OCI-LY7 (cell line): ENCODE data around the gene FRAS1. TPM values are rescaled to one million over a fixed set of nuclear protein-coding genes. Genes with fewer than 3 reads are reported as not detected.

Experiments used
- BruUV-seq: library from RNA; stranded (reverse); fragments of 400-500 nt; replicated peaks from 2 replicates; lab custom pipeline; 2021; lab: Mats Ljungman, UMichigan
- CTCF ChIA-PET: fragments of 300-600 bp; sonication (Branson Sonifier 250); formaldehyde crosslinking; loops from one replicate; lab custom pipeline; 2022; ENCODE audit warnings: antibody characterized with exemption; ENCODE audit not compliant: unreplicated experiment; lab: Charles Lee
- POLR2A ChIA-PET: fragments of 300-600 bp; sonication (Branson Sonifier 250); formaldehyde crosslinking; loops from one replicate; lab custom pipeline; 2022; ENCODE audit warnings: antibody characterized with exemption; lab: Charles Lee
- DNase-seq: peaks from one replicate; pipeline ENCODE4 v3.0.0-alpha.2; 2015; ENCODE audit warnings: low spot score
- H2AFZ ChIP-seq: fragments of 200-600 bp; sonication (generic), shearing (Covaris generic); 2 replicates; pipeline ENCODE4 v1.6.1; 2014; ENCODE audit warnings: mild to moderate bottlenecking, antibody characterized with exemption, low read length, moderate library complexity
- H3K27ac ChIP-seq: fragments of 200-600 bp; sonication (generic); 2 replicates; pipeline ENCODE4 v1.5.1; 2014; ENCODE audit warnings: mixed run types, low read depth, mild to moderate bottlenecking, moderate library complexity, low read length, inconsistent platforms; ENCODE audit not compliant: poor library complexity, severe bottlenecking
- H3K36me3 ChIP-seq: fragments of 200-600 bp; sonication (generic); 2 replicates; pipeline ENCODE4 v1.6.1; 2014; ENCODE audit warnings: mild to moderate bottlenecking, antibody characterized with exemption, low read length, moderate library complexity, mixed read lengths; ENCODE audit not compliant: insufficient read depth
- H3K4me1 ChIP-seq: fragments of 200-600 bp; sonication (generic); 2 replicates; pipeline ENCODE4 v1.5.1; 2014; ENCODE audit warnings: mild to moderate bottlenecking, low read length; ENCODE audit not compliant: insufficient read depth, poor library complexity, severe bottlenecking
- H3K4me2 ChIP-seq: fragments of 200-600 bp; sonication (generic); 2 replicates; pipeline ENCODE4 v1.6.1; 2014; ENCODE audit warnings: mild to moderate bottlenecking, low read length
- H3K4me3 ChIP-seq: fragments of 200-600 bp; sonication (generic); 2 replicates; pipeline ENCODE4 v1.5.1; 2014; ENCODE audit warnings: mild to moderate bottlenecking, low read depth, low read length; ENCODE audit not compliant: poor library complexity, severe bottlenecking
- H3K79me2 ChIP-seq: fragments of 200-600 bp; sonication (generic); 2 replicates; pipeline ENCODE4 v1.6.1; 2016; ENCODE audit warnings: low read depth, mild to moderate bottlenecking, low read length, moderate library complexity, mixed read lengths; ENCODE audit not compliant: insufficient read depth
- H3K9me2 ChIP-seq: fragments of 200-600 bp; sonication (generic); 2 replicates; pipeline ENCODE4 v1.6.1; 2016; ENCODE audit warnings: mild to moderate bottlenecking, low read length, mixed read lengths; ENCODE audit not compliant: insufficient read depth
- H3K9me3 ChIP-seq: fragments of 200-600 bp; sonication (generic); 2 replicates; pipeline ENCODE4 v1.6.1; 2014; ENCODE audit warnings: mild to moderate bottlenecking, mixed run types, low read length, mixed read lengths
- H4K20me1 ChIP-seq: fragments of 200-600 bp; sonication (generic); 2 replicates; pipeline ENCODE4 v1.6.1; 2014; ENCODE audit warnings: mild to moderate bottlenecking, antibody characterized with exemption, low read length, moderate library complexity, mixed read lengths; ENCODE audit not compliant: insufficient read depth
- CTCF ChIP-seq: fragments of 200-600 bp; sonication (generic); conservative IDR thresholded peaks from 2 replicates; pipeline ENCODE4 v1.5.1; 2014; ENCODE audit warnings: mild to moderate bottlenecking, antibody characterized with exemption, low read length, moderate library complexity, mixed read lengths
- EZH2phosphoT487 ChIP-seq: fragments of 200-600 bp; sonication (generic); IDR thresholded peaks from 2 replicates; pipeline ENCODE4 v1.6.1; 2018; ENCODE audit warnings: low read depth, borderline replicate concordance, mild to moderate bottlenecking, mixed run types, antibody characterized with exemption, low read length, moderate library complexity, mixed read lengths
- intact Hi-C: fragments of 100-400 bp; cut with micrococcal nuclease; formaldehyde crosslinking; loops from one replicate; pipeline ENCODE4 v1.10.0; 2022; ENCODE audit not compliant: unreplicated experiment
- total RNA-seq, 2 experiments: library from RNA; depleted of rRNA in 1 of 2; stranded (reverse); fragments of >200 nt in 1 of 2; shearing (Covaris generic) in 1 of 2; gene quantifications; 2 replicates each; pipeline ENCODE4 v1.2.3, GENCODE V29; 2014 to 2022

The FRAS1 gene
- total RNA-seq, 2 experiments from 2014 or later, result 0.19 to 0.30 TPM

- no peak overlapping the region for H3K4me3 ChIP-seq
- H3K27ac ChIP-seq, result no peak overlapping the region
- intact Hi-C loops, result no loop called here
- H3K9me3 ChIP-seq, result no peaks in the 10 kb centered on the region
- H3K36me3 ChIP-seq, result no peaks in the 10 kb centered on the region
- ChIA-PET POLR2A (interaction anchor here (0.6 kb wide), 2 partner anchors 160 to 1286 kb away, joined by 3 to 8 read pairs; no protein-coding TSS in a partner anchor), CTCF (interaction anchor here (0.6 kb wide), 1 partner anchor 137 kb away, joined by 3 read pairs; no protein-coding TSS in a partner anchor)
- no peak overlapping the region for H2AFZ ChIP-seq
- H3K4me1 ChIP-seq, result no peaks in the 10 kb centered on the region
- H4K20me1 ChIP-seq, result no peaks in the 10 kb centered on the region
- BruUV-seq, result no TSS peak
- H3K9me2 ChIP-seq, result no peaks in the 10 kb centered on the region
- no peak for DNase-seq
- no peaks in the 10 kb centered on the region for H3K79me2 ChIP-seq
- no peak overlapping the region for H3K4me2 ChIP-seq
- TF ChIP-seq CTCF, result no peak
- TF ChIP-seq EZH2phosphoT487, result no peak
Measured at GRCh38 chr4:78336093-78336943, 279.2 kb downstream of the FRAS1 start.

- Histone ChIP-seq H3K79me2 (no peaks in the 10 kb centered on the region), H2AFZ (no peak overlapping the region), H3K4me3 (no peak overlapping the region), H3K4me2 (no peak overlapping the region), H3K4me1 (no peaks in the 10 kb centered on the region), H4K20me1 (no peaks in the 10 kb centered on the region), H3K9me2 (no peaks in the 10 kb centered on the region), H3K36me3 (no peaks in the 10 kb centered on the region), H3K9me3 (no peaks in the 10 kb centered on the region), H3K27ac (no peak overlapping the region)
- no peak for DNase-seq
- POLR2A ChIA-PET, result interaction anchor here (0.6 to 0.7 kb wide), 2 partner anchors 336 to 1284 kb away, joined by 3 read pairs; no protein-coding TSS in a partner anchor
- intact Hi-C loops, result no loop called here
- CTCF ChIA-PET, result no interaction called here
- no TSS peak for BruUV-seq
- TF ChIP-seq EZH2phosphoT487 (no peak), CTCF (no peak)
Measured at GRCh38 chr4:78337244-78338020, 280.3 kb downstream of the FRAS1 start.
